COLO668 (cell line): ENCODE measurements around the gene CCL26.

Source experiments
- DNase-seq: peaks from one replicate; lab custom pipeline; 2025; ENCODE audit not compliant: unreplicated experiment; lab: John Stamatoyannopoulos, UW

The CCL26 gene

DNA sequence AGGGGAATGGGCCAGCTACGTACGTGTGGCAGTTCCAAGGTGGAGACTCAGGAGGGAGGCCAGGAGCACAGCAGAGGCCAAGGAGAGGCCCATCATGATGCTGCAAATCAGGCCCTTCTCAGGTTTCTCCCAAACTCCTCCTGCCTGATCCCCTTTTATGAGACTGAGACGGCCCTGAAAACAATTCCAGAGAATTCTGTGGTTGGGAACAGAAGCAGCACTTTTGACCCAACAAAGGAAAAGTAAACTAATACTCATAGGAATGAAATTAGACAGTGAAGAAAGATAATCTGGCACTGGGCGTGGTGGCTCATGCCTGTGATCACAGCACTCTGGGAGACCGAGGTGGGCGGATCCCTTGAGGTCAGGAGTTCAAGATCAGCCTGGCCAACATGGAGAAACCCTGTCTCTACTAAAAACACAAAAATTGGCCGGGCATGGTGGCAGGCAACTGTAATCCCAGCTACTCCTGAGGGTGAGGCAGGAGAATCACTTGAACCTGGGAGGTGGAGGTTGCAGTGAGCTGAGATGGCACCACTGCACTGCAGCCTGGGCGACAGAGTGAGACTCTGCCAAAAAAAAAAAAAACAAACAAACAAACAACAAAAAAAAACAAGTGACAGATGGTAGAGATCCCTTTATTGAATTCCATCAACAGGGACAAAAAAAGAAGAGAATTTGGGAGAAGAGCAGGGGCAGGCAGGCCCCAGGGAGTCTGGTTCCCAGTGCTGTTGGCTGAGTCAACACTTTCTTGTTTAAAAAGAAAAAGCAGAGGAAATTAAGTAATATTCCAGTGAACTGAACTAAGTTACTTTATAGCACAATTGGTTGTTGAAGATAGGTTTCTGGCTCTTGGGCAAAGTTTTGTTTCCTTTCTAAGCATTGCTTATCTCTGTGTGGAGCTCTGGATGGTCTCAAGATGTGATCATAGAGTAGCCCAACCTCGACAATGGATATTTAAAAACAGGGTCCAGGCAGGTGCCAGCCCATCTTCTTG lies at the start of gene CCL26:
TSS of gene CCL26 (minus strand) at position 131 of the 997 bp plus-strand sequence. CDS start at position 96, 35 bp downstream.
- DNase-seq = no peak

- no peak for DNase-seq
Measured at GRCh38 chr7:75820688-75821087, 48.7 kb upstream of the CCL26 start.

- DNase-seq = no peak
Measured at GRCh38 chr7:75819711-75820110, 47.7 kb upstream of the CCL26 start.

GRCh38 chr7:75818472-75818871 lies 46.5 kb upstream of the CCL26 start:
- DNase-seq = no peak

DNA sequence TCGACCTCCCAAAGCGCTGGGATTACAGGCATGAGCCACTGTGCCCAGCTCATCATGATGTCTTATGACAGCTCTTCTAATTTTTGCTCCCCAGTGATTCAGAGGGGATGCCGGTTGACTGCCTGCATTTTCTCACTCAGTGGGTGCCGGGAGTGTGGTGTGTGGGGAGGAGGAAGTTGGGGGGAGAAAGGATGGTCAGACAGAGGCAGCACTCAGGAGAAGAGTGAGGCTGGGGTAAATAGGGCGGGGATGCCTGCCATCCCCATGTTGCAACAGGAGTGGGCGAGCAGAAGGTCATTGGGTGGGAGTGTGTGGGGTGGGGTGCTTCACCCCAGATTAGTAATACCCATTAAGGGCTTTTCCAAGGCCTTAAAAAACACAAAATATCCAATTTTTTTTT lies 45.1 kb upstream of the CCL26 start:
- DNase-seq = no peak

DNA sequence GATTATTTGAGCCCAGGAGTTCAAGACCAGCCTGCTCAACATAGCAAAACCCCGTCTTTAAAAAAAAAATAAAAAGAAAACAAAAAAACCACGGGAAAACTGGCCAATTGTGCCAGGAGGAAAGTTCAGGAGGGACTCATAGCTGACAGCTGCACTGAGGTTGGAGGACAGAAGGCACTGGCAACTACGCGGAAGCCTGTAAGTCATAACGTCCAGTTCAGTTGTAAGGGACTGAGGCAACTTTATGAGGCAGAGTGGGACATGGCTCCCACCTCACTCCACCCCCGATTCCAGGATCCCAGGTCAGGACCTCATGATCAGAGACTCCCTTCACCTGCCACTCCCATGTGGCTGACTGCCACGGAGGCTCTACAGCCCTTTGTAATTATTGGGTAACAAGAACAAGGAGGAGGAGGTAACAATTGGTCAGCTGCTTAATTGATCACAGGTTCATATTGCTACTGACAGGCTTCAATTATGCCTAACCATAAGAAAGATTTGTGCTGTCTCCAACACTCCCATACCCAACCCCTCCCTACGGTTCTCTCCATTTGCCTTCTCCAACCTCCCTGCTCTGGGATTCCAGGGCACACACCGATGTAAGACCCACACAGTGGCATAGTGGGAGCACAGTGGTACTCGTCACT lies 43.5 kb upstream of the CCL26 start:
- no peak for DNase-seq

GRCh38 chr7:75814407-75814947 lies 42.5 kb upstream of the CCL26 start:
- no peak for DNase-seq

DNA sequence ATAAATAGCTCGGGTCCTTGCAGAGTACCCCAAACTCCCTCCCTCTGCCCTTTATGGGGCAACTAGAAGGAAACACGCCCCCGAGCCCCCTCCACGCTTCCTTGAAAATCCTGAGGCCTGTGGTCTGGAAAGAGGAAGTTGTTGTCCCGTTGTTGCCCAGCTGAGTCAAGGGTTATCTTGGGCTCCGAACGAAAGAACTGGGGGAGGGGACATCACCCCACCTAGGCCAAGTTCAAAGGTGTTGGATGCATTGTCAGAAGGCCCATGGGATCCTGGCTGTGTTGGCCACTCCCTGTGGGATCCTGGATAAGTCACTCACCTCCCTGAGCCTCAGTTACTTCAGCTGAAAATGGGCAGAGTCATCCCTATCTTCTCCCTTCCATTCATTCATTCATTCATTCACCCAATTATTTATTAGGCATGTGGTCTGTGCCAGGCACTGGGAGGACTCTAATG lies 41.8 kb upstream of the CCL26 start, which contains the start of gene CCL24:
TSS of gene CCL24 (minus strand) at position 26 of the 456 bp plus-strand sequence. CDS start 91 bp downstream, outside the sequence.
- no peak for DNase-seq

DNA sequence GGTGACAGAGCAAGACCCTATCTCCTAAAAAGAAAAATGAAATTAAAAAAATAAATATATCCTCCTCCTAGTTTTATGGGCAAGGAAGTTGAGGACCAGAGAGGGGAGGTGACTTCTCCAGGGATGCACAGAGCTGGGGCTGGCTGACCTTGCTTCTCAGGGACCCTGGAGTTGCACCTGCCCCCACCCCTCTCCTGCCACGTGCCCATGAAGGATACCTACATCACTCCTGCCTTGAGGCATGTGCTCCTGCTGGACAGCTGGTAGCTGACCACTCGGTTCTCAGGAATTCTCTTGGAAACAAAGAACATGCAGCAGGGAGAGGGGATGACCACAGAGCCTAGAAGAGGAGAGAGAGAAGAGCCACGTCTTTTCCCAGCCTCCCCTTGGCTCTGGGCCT lies 41.1 kb upstream of the CCL26 start:
- no peak for DNase-seq

- no peak for DNase-seq
Measured at GRCh38 chr7:75811894-75812678, 40.1 kb upstream of the CCL26 start.

DNA sequence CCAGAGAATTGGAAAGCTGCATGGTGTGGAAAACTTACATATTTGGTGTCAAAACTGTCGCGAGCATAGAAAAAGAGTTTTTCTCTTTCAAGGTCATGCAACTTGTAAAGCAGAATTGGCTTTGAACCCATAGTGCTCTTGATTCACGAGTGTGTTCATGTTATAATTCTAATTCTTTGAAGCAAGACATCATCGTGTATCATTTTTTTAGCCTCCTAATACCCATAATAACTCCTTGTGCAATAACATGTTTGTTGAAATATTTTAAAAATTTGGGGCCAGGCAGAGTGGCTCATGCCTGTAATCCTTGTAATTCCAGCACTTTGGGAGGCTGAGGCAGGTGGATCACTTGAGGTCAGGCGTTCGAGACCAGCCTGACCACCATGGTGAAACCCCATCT lies 37.4 kb upstream of the CCL26 start:
- DNase-seq = no peak

DNA sequence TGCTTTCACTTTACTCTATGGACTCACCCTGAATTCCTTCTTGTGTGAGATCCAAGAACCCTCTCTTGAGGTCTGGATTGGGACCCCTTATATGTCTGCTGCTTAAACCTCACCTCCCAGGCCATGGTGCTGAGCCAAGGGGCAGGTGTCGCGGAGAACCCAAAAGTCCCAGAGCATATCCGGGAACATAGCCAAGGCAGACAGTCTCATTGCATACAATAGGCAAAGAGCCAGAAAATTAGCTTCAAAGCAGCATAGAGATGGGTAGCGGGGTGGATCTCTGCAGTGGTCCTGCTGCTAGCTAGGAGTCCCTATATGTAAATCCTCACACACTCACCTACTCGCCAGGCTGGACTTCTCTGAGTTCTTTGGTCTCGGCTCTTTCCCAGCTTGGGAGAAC lies 36.1 kb upstream of the CCL26 start:
- no peak for DNase-seq

DNA sequence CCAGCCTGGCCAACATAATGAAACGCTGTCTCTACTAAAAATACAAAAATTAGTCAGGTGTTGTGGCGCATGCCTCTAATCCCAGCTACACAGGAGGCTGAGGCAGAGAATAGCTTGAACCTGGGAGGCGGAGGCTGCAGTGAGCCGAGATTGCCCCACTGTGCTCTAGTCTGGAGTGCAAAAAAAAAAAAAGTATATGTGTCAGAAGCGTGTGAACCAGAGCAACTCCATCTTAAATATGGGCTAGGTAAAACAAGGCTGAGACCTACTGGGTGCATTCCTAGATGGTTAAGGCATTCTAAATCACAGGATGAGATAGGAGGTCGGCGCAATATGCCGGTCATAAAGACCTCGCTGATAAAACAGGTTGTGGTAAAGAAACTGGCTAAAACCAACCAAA lies 35.4 kb upstream of the CCL26 start:
- DNase-seq = no peak

DNA sequence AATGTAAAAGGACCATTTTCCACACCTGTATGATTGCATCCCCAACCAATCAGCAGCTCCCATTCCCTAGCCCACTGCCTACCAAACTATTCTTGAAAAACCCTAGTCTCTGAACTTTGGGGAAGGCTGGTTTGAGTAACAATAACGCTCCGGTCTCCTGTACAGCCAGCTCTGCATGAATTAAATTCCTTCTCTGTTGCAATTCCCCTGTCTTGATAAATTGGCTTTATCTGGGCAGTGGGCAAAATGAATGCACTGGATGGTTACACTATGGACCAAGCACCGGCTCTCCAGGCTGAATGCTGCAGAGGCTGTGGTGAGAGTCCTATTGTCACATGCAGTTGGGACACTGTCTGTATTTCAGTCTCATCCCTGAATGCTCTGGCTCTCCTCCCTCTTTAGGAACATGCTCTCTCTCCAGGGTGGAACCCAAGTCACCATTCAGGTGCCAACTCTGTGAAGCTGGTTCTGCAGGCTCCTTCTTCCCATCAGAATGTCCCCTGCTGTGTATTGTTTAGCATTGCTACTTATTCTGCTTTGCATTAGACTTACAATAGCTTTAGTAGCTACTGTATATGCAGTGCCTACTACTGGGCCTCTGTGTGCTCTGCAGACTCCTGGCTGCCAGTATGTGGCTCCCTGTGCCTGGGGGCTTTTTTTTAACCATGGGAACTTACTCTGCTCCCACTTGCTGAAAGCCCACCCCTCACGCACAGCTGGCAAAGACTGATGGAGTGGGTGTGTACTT lies 34.7 kb upstream of the CCL26 start:
- DNase-seq = no peak

GRCh38 chr7:75804705-75805104 lies 32.7 kb upstream of the CCL26 start:
- DNase-seq = no peak

GRCh38 chr7:75804004-75804403 lies 32.0 kb upstream of the CCL26 start:
- DNase-seq = no peak

- DNase-seq = no peak
Measured at GRCh38 chr7:75802552-75802821, 30.5 kb upstream of the CCL26 start.

GRCh38 chr7:75798770-75799169 lies 26.8 kb upstream of the CCL26 start:
- DNase-seq = no peak

- DNase-seq = no peak
Measured at GRCh38 chr7:75796420-75796819, 24.4 kb upstream of the CCL26 start.

GRCh38 chr7:75795831-75796285 lies 23.8 kb upstream of the CCL26 start:
- DNase-seq = no peak
